Measurements from ENCODE around the gene CREG1.

DNA sequence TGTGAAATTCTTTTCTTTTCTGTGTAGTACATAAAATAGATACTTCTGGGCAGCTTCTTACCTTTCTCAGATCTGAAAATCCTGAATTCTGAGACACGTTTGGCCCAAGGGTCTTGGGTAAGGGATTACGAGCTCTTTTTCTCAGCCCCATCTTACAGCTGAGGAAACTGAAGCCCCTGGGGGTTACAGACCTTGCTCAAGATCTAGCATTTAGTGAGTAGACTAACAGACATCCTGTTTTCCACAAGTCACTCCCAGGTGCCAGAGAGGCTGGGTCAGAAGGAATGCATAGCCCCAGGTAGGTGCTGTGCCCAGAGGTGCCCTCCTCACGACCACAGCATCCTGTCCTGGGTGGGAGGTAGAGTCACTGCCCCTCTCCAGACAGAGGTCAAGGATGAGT is 13.2 kb upstream of the CREG1 start:
- TF ChIP-seq ZNF232 (CRISPR knock-in tag; IDR thresholded peaks at IDR 0.05) (no peak), RELA (CRISPR knock-in tag; IDR thresholded peaks at IDR 0.05; ENCODE audit: borderline replicate concordance) (no peak), CTCF (IDR thresholded peaks at IDR 0.05) (no peak), TEAD4 (CRISPR knock-in tag; IDR thresholded peaks at IDR 0.05) (no peak), ZNF138 (CRISPR knock-in tag; conservative IDR thresholded peaks at IDR 0.05) (no peak), CREB1 (CRISPR knock-in tag; IDR thresholded peaks at IDR 0.05) (no peak), ZNF121 (CRISPR knock-in tag; IDR thresholded peaks at IDR 0.05) (no peak)
- TF ChIP-seq, protein P1, sequence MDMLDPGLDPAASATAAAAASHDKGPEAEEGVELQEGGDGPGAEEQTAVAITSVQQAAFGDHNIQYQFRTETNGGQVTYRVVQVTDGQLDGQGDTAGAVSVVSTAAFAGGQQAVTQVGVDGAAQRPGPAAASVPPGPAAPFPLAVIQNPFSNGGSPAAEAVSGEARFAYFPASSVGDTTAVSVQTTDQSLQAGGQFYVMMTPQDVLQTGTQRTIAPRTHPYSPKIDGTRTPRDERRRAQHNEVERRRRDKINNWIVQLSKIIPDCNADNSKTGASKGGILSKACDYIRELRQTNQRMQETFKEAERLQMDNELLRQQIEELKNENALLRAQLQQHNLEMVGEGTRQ (CRISPR knock-in tag; IDR thresholded peaks at IDR 0.05) = no peak
- TF ChIP-seq, protein P2, sequence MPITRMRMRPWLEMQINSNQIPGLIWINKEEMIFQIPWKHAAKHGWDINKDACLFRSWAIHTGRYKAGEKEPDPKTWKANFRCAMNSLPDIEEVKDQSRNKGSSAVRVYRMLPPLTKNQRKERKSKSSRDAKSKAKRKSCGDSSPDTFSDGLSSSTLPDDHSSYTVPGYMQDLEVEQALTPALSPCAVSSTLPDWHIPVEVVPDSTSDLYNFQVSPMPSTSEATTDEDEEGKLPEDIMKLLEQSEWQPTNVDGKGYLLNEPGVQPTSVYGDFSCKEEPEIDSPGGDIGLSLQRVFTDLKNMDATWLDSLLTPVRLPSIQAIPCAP (CRISPR knock-in tag; IDR thresholded peaks at IDR 0.05) = no peak
- TF ChIP-seq, protein P3, sequence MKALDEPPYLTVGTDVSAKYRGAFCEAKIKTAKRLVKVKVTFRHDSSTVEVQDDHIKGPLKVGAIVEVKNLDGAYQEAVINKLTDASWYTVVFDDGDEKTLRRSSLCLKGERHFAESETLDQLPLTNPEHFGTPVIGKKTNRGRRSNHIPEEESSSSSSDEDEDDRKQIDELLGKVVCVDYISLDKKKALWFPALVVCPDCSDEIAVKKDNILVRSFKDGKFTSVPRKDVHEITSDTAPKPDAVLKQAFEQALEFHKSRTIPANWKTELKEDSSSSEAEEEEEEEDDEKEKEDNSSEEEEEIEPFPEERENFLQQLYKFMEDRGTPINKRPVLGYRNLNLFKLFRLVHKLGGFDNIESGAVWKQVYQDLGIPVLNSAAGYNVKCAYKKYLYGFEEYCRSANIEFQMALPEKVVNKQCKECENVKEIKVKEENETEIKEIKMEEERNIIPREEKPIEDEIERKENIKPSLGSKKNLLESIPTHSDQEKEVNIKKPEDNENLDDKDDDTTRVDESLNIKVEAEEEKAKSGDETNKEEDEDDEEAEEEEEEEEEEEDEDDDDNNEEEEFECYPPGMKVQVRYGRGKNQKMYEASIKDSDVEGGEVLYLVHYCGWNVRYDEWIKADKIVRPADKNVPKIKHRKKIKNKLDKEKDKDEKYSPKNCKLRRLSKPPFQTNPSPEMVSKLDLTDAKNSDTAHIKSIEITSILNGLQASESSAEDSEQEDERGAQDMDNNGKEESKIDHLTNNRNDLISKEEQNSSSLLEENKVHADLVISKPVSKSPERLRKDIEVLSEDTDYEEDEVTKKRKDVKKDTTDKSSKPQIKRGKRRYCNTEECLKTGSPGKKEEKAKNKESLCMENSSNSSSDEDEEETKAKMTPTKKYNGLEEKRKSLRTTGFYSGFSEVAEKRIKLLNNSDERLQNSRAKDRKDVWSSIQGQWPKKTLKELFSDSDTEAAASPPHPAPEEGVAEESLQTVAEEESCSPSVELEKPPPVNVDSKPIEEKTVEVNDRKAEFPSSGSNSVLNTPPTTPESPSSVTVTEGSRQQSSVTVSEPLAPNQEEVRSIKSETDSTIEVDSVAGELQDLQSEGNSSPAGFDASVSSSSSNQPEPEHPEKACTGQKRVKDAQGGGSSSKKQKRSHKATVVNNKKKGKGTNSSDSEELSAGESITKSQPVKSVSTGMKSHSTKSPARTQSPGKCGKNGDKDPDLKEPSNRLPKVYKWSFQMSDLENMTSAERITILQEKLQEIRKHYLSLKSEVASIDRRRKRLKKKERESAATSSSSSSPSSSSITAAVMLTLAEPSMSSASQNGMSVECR (CRISPR knock-in tag; IDR thresholded peaks at IDR 0.05; ENCODE audit: borderline replicate concordance) = no peak
